ENCODE data around the gene STX2.

STX2 gene

DNA sequence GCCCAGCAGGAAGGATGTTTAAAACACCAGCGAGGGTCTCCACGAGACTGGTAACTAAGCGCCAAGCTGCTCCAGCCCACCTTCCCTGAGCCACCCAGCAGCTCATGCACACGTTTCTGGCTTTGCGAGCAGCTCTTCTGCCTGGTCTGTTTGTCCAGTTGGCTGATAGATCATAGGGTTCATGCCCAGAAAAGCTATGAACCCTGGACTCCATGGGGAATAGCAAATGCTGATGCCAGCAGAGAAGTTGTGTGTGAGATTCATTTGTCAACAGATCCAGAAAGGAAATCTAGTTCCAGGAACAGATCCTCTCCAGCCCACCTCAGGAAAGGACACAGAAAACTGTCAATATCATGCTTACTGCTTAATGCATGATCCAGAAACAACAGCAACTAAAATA lies 94.8 kb downstream of the STX2 start:
- DNase-seq (ENCODE audit: low read depth): no peak
- TF ChIP-seq, protein P1, sequence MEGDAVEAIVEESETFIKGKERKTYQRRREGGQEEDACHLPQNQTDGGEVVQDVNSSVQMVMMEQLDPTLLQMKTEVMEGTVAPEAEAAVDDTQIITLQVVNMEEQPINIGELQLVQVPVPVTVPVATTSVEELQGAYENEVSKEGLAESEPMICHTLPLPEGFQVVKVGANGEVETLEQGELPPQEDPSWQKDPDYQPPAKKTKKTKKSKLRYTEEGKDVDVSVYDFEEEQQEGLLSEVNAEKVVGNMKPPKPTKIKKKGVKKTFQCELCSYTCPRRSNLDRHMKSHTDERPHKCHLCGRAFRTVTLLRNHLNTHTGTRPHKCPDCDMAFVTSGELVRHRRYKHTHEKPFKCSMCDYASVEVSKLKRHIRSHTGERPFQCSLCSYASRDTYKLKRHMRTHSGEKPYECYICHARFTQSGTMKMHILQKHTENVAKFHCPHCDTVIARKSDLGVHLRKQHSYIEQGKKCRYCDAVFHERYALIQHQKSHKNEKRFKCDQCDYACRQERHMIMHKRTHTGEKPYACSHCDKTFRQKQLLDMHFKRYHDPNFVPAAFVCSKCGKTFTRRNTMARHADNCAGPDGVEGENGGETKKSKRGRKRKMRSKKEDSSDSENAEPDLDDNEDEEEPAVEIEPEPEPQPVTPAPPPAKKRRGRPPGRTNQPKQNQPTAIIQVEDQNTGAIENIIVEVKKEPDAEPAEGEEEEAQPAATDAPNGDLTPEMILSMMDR (IDR thresholded peaks at IDR 0.05; ENCODE audit: insufficient read depth, low read depth, low read length, missing control alignments): no peak
- H3K4me3 ChIP-seq (ENCODE audit: low read length): no peak overlapping the region

GRCh38 chr12:130743606-130744005 lies 95.4 kb downstream of the STX2 start:
- DNase-seq (ENCODE audit: low read depth): no peak
- TF ChIP-seq, protein P1 (IDR thresholded peaks at IDR 0.05; ENCODE audit: insufficient read depth, low read depth, low read length, missing control alignments): no peak
- no peak overlapping the region for H3K4me3 ChIP-seq (ENCODE audit: low read length)

- TF ChIP-seq, protein P1 (IDR thresholded peaks at IDR 0.05; ENCODE audit: insufficient read depth, low read depth, low read length, missing control alignments): no peak
- H3K4me3 ChIP-seq (ENCODE audit: low read length): no peak overlapping the region
- DNase-seq (ENCODE audit: low read depth): no peak
Observed at GRCh38 chr12:130743176-130743575, 95.9 kb downstream of the STX2 start.

DNA sequence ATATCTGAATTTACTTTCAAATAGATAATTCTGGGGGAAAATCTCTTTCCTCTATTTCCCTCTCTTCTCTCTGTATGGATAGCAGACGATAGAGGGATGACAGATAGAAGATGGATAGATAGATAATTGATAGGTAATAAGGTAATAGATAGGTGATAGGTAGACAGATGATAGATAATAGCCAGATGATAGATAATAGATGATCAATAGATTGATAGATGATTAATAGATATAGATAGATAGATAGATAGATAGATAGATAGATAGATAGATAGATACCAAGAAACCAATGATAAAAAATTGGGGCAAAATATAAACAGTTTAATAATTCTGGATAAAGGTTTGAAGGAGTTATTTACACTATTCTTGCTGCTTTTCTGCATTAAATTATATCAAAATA lies 96.3 kb downstream of the STX2 start:
- TF ChIP-seq, protein P1 (IDR thresholded peaks at IDR 0.05; ENCODE audit: insufficient read depth, low read depth, low read length, missing control alignments): no peak
- DNase-seq (ENCODE audit: low read depth): no peak

DNA sequence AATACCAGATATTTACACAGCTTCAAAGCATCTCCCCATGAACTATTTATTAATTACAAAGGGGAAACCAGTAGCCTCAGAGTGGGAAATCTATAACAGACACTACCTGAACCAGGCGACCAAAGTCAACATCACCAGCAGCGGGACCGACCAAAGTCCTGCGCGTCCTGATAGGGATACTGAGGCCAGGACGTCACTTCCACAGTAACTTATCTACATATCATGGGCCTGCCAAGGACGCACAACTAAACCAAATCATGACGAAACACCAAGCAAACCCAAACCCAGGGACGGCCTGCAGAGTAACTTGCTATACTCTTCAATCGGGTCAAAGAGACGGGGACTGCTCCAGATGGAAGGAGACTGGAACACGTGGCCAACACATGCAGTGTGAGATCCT lies 96.9 kb downstream of the STX2 start:
- DNase-seq (ENCODE audit: low read depth): no peak
- H3K4me3 ChIP-seq (ENCODE audit: low read length): no peak overlapping the region
- TF ChIP-seq, protein P1 (IDR thresholded peaks at IDR 0.05; ENCODE audit: insufficient read depth, low read depth, low read length, missing control alignments): no peak

More for the DNA sequence above, 96.3 kb downstream of the STX2 start:
- H3K4me3 ChIP-seq (ENCODE audit: low read length): no peak overlapping the region

Data from epithelial cell of esophagus (primary cell).